Neural cell (in vitro differentiated cells): ENCODE results near the gene SZT2. TPM values are rescaled to one million over a fixed set of nuclear protein-coding genes. Genes with fewer than 3 reads are reported as not detected.

Experiments used
- H2AFZ ChIP-seq: fragments of 200-600, 300-800 bp; sonication (generic), shearing (Covaris generic); 2 replicates; pipeline ENCODE4 v1.6.0; 2014; ENCODE audit warnings: low read depth, mild to moderate bottlenecking, antibody characterized with exemption, low read length, moderate library complexity
- H3F3A ChIP-seq: fragments of 200-600 bp; shearing (Covaris generic); 2 replicates; pipeline ENCODE4 v1.6.1; 2016; ENCODE audit warnings: mild to moderate bottlenecking, moderate library complexity, mixed read lengths, antibody characterized with exemption, low read length; ENCODE audit not compliant: insufficient read depth, poor library complexity, severe bottlenecking
- H3K27ac ChIP-seq: fragments of 200-600, 300-800 bp; sonication (generic), shearing (Covaris generic); 2 replicates; pipeline ENCODE4 v1.5.1; 2014; ENCODE audit warnings: mild to moderate bottlenecking, low read length, moderate library complexity
- H3K27me3 ChIP-seq: fragments of 300-800, 200-600 bp; sonication (generic), shearing (Covaris generic); 2 replicates; pipeline ENCODE4 v1.6.0; 2014; ENCODE audit warnings: mild to moderate bottlenecking, low read depth, low read length, moderate library complexity; ENCODE audit not compliant: insufficient read depth
- H3K36me3 ChIP-seq: fragments of 300-800, 200-600 bp; sonication (generic), shearing (Covaris generic); 2 replicates; pipeline ENCODE4 v1.5.1; 2014; ENCODE audit warnings: mild to moderate bottlenecking, antibody characterized with exemption, low read length, moderate library complexity; ENCODE audit not compliant: insufficient read depth
- H3K4me2 ChIP-seq: fragments of 300-800, 200-600 bp; sonication (generic), shearing (Covaris generic); 2 replicates; pipeline ENCODE4 v1.6.0; 2014; ENCODE audit warnings: mild to moderate bottlenecking, low read length
- H3K4me3 ChIP-seq: fragments of 300-800, 200-600 bp; sonication (generic), shearing (Covaris generic); 2 replicates; pipeline ENCODE4 v1.5.1; 2014; ENCODE audit warnings: mild to moderate bottlenecking, low read length, moderate library complexity
- H3K79me2 ChIP-seq: fragments of 200-600 bp; shearing (Covaris generic); replicated peaks from 2 replicates; pipeline ENCODE4 v1.6.0; 2014; ENCODE audit warnings: mild to moderate bottlenecking, low read length, moderate library complexity; ENCODE audit not compliant: insufficient read depth
- H3K9ac ChIP-seq: fragments of 300-800, 200-600 bp; sonication (generic), shearing (Covaris generic); 2 replicates; pipeline ENCODE4 v1.6.1; 2016; ENCODE audit warnings: mild to moderate bottlenecking, low read length, mixed read lengths
- H3K9me2 ChIP-seq: fragments of 200-600 bp; shearing (Covaris generic); 2 replicates; pipeline ENCODE4 v1.6.1; 2016; ENCODE audit warnings: mild to moderate bottlenecking, low read length, mixed read lengths; ENCODE audit not compliant: insufficient read depth
- H3K9me3 ChIP-seq: fragments of 200-600, 300-800 bp; sonication (generic), shearing (Covaris generic); 2 replicates; pipeline ENCODE4 v1.6.1; 2016; ENCODE audit warnings: mild to moderate bottlenecking, mixed run types, low read length, moderate library complexity, mixed read lengths
- H4K20me1 ChIP-seq: fragments of 200-600 bp; shearing (Covaris generic); 2 replicates; pipeline ENCODE4 v1.6.1; 2016; ENCODE audit warnings: mild to moderate bottlenecking, mixed run types; ENCODE audit not compliant: insufficient read depth
- MXI1 ChIP-seq: fragments of 450-650 bp; conservative IDR thresholded peaks from 2 replicates; pipeline ENCODE4 v1.6.1; 2014; ENCODE audit warnings: antibody characterized with exemption, mild to moderate bottlenecking; ENCODE audit not compliant: poor library complexity, severe bottlenecking
- RAD21 ChIP-seq: fragments of 450-650 bp; conservative IDR thresholded peaks from 2 replicates; pipeline ENCODE4 v1.6.1; 2014; ENCODE audit warnings: antibody characterized with exemption, mild to moderate bottlenecking, moderate library complexity
- polyA plus RNA-seq: library from polyadenylated mRNA; depleted of rRNA; stranded (reverse); fragments of >200 nt; gene quantifications from 2 replicates; pipeline ENCODE4 v1.2.3, GENCODE V29; 2014
- TF ChIP-seq, protein P1 (sequence below): IDR thresholded peaks from 2 replicates; pipeline ENCODE4 v1.6.1; 2012; ENCODE audit warnings: borderline replicate concordance
- TF ChIP-seq, protein P2 (sequence below): fragments of 450-650 bp; IDR thresholded peaks from 2 replicates; pipeline ENCODE4 v1.5.1; 2014; ENCODE audit warnings: antibody characterized with exemption, mild to moderate bottlenecking, moderate library complexity; ENCODE audit not compliant: poor library complexity, severe bottlenecking

SZT2 gene
- polyA plus RNA-seq, 1 donor from 2014 or later, result 6.6 TPM

DNA sequence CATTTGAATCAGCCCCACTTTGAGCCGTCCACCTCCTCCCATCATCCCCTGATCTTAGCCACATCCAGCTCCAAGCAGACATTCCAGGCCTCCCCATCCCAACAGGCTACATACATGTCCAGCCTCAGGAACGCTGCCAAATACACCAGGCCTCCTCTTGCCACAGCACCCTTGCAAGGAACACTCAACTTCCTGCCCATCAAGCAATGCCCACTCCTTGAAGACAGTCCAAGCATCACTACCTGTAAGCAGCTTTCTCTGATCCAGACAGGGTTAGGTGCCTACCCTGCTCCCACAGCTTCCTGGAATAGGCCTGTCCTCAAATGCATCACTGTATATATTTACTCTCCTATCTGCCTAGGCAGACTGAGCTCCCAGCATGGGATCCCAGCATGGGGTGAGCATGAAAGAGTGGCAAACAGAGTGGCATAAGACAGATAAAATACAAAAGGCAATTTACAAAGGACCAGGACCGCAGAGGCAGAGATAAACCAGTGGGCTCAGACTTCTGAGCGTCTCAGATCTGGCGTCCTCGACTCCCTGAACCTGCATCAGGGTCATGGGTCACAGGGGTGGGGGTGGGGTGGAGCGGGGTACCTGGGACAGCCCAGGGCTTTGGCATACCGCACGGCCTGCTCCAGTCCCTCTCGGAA is 63.2 kb downstream of the SZT2 start:
- Histone ChIP-seq H3K4me3 (peak overlapping the region; percentile 53), H3K79me2 (no peaks in the 10 kb centered on the region), H4K20me1 (no peaks in the 10 kb centered on the region), H3K27me3 (no peaks in the 10 kb centered on the region), H3K27ac (no peak overlapping the region), H3F3A (no peaks in the 10 kb centered on the region), H3K9ac (peak overlapping the region; percentile 16), H3K9me3 (no peaks in the 10 kb centered on the region), H3K4me2 (no peak overlapping the region), H3K36me3 (peaks cover 4% of the 10 kb centered on the region), H2AFZ (no peak overlapping the region), H3K9me2 (no peaks in the 10 kb centered on the region)
- TF ChIP-seq, protein P1, sequence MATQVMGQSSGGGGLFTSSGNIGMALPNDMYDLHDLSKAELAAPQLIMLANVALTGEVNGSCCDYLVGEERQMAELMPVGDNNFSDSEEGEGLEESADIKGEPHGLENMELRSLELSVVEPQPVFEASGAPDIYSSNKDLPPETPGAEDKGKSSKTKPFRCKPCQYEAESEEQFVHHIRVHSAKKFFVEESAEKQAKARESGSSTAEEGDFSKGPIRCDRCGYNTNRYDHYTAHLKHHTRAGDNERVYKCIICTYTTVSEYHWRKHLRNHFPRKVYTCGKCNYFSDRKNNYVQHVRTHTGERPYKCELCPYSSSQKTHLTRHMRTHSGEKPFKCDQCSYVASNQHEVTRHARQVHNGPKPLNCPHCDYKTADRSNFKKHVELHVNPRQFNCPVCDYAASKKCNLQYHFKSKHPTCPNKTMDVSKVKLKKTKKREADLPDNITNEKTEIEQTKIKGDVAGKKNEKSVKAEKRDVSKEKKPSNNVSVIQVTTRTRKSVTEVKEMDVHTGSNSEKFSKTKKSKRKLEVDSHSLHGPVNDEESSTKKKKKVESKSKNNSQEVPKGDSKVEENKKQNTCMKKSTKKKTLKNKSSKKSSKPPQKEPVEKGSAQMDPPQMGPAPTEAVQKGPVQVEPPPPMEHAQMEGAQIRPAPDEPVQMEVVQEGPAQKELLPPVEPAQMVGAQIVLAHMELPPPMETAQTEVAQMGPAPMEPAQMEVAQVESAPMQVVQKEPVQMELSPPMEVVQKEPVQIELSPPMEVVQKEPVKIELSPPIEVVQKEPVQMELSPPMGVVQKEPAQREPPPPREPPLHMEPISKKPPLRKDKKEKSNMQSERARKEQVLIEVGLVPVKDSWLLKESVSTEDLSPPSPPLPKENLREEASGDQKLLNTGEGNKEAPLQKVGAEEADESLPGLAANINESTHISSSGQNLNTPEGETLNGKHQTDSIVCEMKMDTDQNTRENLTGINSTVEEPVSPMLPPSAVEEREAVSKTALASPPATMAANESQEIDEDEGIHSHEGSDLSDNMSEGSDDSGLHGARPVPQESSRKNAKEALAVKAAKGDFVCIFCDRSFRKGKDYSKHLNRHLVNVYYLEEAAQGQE, result no peak
- TF ChIP-seq, protein P2, sequence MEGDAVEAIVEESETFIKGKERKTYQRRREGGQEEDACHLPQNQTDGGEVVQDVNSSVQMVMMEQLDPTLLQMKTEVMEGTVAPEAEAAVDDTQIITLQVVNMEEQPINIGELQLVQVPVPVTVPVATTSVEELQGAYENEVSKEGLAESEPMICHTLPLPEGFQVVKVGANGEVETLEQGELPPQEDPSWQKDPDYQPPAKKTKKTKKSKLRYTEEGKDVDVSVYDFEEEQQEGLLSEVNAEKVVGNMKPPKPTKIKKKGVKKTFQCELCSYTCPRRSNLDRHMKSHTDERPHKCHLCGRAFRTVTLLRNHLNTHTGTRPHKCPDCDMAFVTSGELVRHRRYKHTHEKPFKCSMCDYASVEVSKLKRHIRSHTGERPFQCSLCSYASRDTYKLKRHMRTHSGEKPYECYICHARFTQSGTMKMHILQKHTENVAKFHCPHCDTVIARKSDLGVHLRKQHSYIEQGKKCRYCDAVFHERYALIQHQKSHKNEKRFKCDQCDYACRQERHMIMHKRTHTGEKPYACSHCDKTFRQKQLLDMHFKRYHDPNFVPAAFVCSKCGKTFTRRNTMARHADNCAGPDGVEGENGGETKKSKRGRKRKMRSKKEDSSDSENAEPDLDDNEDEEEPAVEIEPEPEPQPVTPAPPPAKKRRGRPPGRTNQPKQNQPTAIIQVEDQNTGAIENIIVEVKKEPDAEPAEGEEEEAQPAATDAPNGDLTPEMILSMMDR, result no peak

DNA sequence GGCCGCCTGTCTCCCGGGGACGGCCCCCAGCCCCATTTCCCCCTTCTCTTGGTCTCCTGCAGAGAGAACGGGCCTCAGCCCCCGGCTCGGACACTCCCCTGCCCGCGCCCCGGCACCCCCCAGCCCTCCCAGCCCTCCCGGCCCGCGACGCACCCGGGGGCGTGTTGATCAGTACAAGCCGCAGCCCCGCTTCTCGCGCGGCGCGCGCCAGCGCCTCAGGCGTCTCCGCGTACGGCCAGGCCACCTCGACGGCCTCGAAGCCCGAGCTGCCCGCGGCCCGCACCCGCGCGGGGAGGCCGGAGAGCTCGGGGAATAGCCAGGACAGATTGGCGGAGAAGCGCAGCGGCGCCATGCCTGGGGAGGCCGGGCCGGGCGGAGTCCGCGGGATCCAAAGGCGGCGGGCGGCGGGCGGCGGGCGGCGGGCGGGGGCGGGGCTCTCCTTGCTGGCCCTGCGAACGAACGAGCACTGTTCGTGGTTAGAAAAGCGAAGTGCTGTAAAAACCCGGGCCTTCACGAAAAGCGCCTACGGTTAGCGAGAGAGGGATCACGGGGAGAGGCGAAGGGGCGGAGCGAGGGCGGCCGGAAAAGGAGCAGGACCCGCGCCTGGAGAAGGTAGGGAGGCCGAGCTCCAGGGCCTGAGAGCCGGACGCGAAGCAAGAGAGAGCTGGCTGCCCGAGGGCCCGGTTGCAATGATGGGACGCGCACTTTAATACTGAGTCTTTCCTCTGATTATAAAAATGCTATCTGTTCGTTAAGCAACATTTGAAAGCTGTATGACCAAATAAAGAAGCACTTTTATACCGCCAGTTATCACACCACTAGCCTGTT is 64.0 kb downstream of the SZT2 start, which contains the start of gene HYI:
Gene HYI, minus strand, starts transcription at position 490 of the 828 bp plus-strand sequence. Its CDS starts 138 bp downstream, at position 352.
- H3K4me2 ChIP-seq, result peak within 1 kb of the TSS; percentile 13
- no peaks in the 10 kb centered on the region for H4K20me1 ChIP-seq
- peaks cover 4% of the 10 kb centered on the region for H3K36me3 ChIP-seq
- H3K79me2 ChIP-seq, result no peaks in the 10 kb centered on the region
- no peaks in the 10 kb centered on the region for H3K27me3 ChIP-seq
- no peak within 1 kb of the TSS for H2AFZ ChIP-seq
- no peak within 1 kb of the TSS for H3K27ac ChIP-seq
- H3K9ac ChIP-seq, result peak within 1 kb of the TSS; percentile 50
- H3K9me2 ChIP-seq, result no peaks in the 10 kb centered on the region
- TF ChIP-seq RAD21 (no peak), MXI1 (no peak)
- TF ChIP-seq, protein P1, result no peak
- peak within 1 kb of the TSS; percentile 60 for H3K4me3 ChIP-seq
- H3K9me3 ChIP-seq, result no peaks in the 10 kb centered on the region
- H3F3A ChIP-seq, result no peaks in the 10 kb centered on the region
